SKM-1 treated with dmso at 0.1 percent for 144 hours (cell line): ENCODE measurements around the gene TRIM46.
"Not testable (repeated sequence)": the region's sequence is repeated elsewhere in the genome, so short reads cannot be mapped to it uniquely, and the experiment has no call there.

Experiments
- DNase-seq: peaks from one replicate; lab custom pipeline; 2025; ENCODE audit not compliant: unreplicated experiment; lab: John Stamatoyannopoulos, UW

TRIM46 gene

DNA sequence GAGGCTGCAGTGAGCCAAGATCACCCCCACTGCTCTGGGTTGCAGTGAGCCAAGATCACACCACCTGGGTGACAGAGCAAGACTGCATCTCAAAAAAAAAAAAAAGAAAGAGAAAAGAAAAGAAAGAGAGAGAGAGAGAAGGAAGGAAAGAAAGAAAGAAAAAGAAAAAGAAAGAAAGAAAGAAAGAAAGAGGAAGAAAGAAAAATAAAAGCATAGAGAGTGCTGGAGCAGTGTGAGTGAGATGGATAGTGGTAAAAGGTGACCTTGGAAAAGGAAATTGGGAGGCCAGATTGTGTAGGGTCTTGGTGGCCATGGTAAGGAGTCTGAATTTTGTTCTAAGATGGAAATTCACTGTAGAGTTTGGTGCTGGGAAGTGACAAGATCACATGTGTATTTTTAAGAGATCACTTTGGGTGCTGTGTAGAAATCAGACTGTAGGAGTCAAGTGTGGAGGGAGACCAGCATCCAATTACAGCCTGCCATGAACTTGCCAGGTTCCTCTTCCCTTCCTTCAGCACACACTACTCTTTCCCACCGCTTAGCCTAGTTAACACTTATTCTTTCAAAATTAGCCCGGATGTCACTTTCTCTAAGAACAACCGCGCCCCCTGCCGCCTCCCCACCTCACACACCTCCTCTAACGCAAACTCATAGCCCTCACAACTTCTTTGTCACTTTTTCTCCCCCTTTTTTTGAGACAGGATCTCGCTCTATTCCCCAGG, 52.7 kb downstream of the TRIM46 start:
- peak; percentile 96 for DNase-seq

DNA sequence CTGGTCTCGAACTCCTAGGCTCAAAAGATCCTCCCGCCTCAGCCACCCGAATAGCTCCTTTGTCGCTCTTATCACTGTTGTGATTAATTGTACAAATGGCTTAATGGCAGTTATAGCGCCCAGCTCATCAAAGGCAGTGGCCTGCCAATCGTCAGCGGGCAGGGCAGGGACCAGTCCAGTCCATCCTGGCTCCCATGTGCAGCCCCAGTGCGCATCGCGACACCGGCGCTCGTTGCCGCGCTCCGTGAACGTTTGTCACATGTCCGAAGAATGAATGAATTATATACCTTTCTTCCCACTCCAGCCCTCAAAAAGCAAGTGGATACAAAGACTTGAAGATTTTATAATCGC, 53.2 kb downstream of the TRIM46 start:
- peak; percentile 72 for DNase-seq

- peak; percentile 100 for DNase-seq
These were observed 53.8 kb downstream of the TRIM46 start for GRCh38 chr1:155227261-155228095.

- no peak for DNase-seq
These were observed 54.4 kb downstream of the TRIM46 start for GRCh38 chr1:155228096-155228427.

GRCh38 chr1:155231302-155231701, 57.7 kb downstream of the TRIM46 start:
- not testable (repeated sequence) for DNase-seq

- not testable (repeated sequence) for DNase-seq
These were observed 58.6 kb downstream of the TRIM46 start for GRCh38 chr1:155232001-155232978.

DNA sequence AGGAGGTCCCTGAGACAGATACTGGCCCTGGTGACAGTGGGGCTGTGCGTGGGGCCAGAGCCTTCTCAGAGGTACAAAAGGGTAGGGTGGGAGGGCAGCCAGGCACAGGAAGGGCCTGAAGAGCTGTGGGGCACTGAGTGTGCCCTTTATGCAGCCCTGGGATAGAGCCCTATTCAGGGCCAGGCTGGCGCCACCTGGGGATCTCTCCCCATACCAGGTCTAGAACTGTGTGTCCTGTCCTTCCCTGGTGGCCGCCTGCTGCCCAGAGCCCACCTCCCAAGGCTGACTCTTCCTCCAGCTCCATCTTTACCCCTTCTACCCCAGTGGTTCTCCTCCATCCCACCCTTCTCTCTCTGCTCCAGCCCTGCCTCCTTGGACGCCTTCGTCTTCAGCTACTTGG, 59.9 kb downstream of the TRIM46 start:
- DNase-seq = not testable (repeated sequence)
